Prostate gland (tissue), 2 donors: Measurements from ENCODE around the gene SCAPER. TPM values are rescaled to one million over a fixed set of nuclear protein-coding genes. Genes with fewer than 3 reads are reported as not detected.

Experiments used
- DNase-seq: peaks from one replicate; pipeline ENCODE4 v3.0.0-alpha.2; 2019; ENCODE audit warnings: low spot score
- H3K27ac ChIP-seq, 2 donors: fragments of 200-600 bp; sonication (generic); 2 replicates each; pipeline ENCODE4 v1.5.1; 2017 to 2019
- H3K27me3 ChIP-seq: fragments of 200-600 bp; sonication (generic); replicated peaks from 2 replicates; pipeline ENCODE4 v1.5.1; 2019; ENCODE audit not compliant: insufficient read depth
- H3K36me3 ChIP-seq, 2 donors: fragments of 200-600 bp; sonication (generic); 1 replicate in 1 of 2; 2 replicates in 1 of 2; pipeline versions ENCODE4 v1.5.1 to v1.8.1; 2017 to 2019
- H3K4me1 ChIP-seq: fragments of 200-600 bp; sonication (generic); replicated peaks from 2 replicates; pipeline ENCODE4 v1.5.1; 2019
- H3K4me3 ChIP-seq, 2 donors: fragments of 200-600 bp; sonication (generic); 2 replicates each; pipeline ENCODE4 v1.5.1; 2017 to 2019
- H3K9me3 ChIP-seq: fragments of 200-600 bp; sonication (generic); 2 replicates; pipeline ENCODE4 v1.5.1; 2017
- POLR2A ChIP-seq: fragments of 450-650 bp; IDR thresholded peaks from one replicate; pipeline ENCODE4 v1.6.1; 2016; ENCODE audit warnings: antibody characterized with exemption, mild to moderate bottlenecking
- POLR2AphosphoS5 ChIP-seq: sonication (generic); formaldehyde crosslinking; IDR thresholded peaks from one replicate; pipeline ENCODE4 v1.6.1; 2017; ENCODE audit warnings: antibody characterized with exemption
- WGBS: methylation state at CpG from one replicate; pipeline ENCODE4 v1.1.5; 2018; 5-methylcytosine and 5-hydroxymethylcytosine counted together
- intact Hi-C: fragments of 100-400 bp; cut with DNase I; formaldehyde crosslinking; loops from one replicate; pipeline ENCODE4 v1.14.2; 2022
- total RNA-seq, 2 donors: library from RNA; depleted of rRNA; stranded (reverse); fragments of >200 nt; gene quantifications; one replicate each; pipeline ENCODE4 v1.1.0, GENCODE V29; 2016
- TF ChIP-seq, protein P1 (sequence below), 4 experiments: fragments of 200-600 bp in 2 of 4; fragments of 450-650 bp in 2 of 4; sonication (generic) in 2 of 4; IDR thresholded peaks; 1 replicate in 3 of 4; 2 replicates in 1 of 4; pipeline ENCODE4 v1.5.1; 2016 to 2019; ENCODE audit warnings: antibody characterized with exemption in 4 of 4, mild to moderate bottlenecking in 2 of 4, moderate library complexity in 2 of 4

The SCAPER gene
- total RNA-seq, 2 donors from 2014 or later, result 19.1 to 38.9 TPM

- no peak overlapping the region for H3K27ac ChIP-seq
- no peaks in the 10 kb centered on the region for H3K4me1 ChIP-seq
- H3K4me3 ChIP-seq, result no peak overlapping the region
- TF ChIP-seq POLR2A, result no peak
- no peak for TF ChIP-seq POLR2AphosphoS5
- TF ChIP-seq, protein P1, sequence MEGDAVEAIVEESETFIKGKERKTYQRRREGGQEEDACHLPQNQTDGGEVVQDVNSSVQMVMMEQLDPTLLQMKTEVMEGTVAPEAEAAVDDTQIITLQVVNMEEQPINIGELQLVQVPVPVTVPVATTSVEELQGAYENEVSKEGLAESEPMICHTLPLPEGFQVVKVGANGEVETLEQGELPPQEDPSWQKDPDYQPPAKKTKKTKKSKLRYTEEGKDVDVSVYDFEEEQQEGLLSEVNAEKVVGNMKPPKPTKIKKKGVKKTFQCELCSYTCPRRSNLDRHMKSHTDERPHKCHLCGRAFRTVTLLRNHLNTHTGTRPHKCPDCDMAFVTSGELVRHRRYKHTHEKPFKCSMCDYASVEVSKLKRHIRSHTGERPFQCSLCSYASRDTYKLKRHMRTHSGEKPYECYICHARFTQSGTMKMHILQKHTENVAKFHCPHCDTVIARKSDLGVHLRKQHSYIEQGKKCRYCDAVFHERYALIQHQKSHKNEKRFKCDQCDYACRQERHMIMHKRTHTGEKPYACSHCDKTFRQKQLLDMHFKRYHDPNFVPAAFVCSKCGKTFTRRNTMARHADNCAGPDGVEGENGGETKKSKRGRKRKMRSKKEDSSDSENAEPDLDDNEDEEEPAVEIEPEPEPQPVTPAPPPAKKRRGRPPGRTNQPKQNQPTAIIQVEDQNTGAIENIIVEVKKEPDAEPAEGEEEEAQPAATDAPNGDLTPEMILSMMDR (IDR thresholded peaks at IDR 0.05), result no peak
- intact Hi-C loops, result no loop called here
- H3K9me3 ChIP-seq, result no peaks in the 10 kb centered on the region
- WGBS, result 0% methylated on average over 1 of the region's 1 CpG
- no peaks in the 10 kb centered on the region for H3K36me3 ChIP-seq
- H3K27me3 ChIP-seq, result no peaks in the 10 kb centered on the region
- no peak for DNase-seq
Observed at GRCh38 chr15:76939715-76940114, 34.6 kb upstream of the SCAPER start.

DNA sequence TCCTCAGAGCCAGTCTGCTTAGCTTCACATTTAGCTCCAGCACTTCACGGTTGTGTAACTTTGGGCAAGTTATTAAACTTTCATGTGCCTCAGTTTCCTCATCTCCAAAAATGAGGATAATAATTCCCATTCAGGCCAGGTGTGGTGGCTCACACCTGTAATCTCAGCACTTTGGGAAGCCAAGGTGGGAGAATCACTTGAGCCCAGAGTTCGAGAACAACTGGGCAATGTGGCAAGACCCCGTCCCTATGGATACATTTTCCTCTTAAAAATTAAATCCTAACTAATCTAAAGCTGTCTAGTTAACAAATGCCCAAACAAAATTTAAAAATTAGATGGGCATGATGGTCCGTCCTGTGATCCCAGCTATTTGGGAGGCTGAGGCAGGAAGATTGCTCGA, 33.6 kb upstream of the SCAPER start:
- intact Hi-C loops, result no loop called here
- TF ChIP-seq, protein P1 (IDR thresholded peaks at IDR 0.05), result no peak
- TF ChIP-seq POLR2A, result no peak
- no peak for TF ChIP-seq POLR2AphosphoS5
- no peaks in the 10 kb centered on the region for H3K9me3 ChIP-seq
- no peak for DNase-seq
- no peak overlapping the region for H3K4me3 ChIP-seq
- WGBS, result 93% methylated on average over 5 of the region's 5 CpGs
- H3K36me3 ChIP-seq, result no peaks in the 10 kb centered on the region
- H3K27me3 ChIP-seq, result no peaks in the 10 kb centered on the region
- H3K27ac ChIP-seq, result no peak overlapping the region
- no peaks in the 10 kb centered on the region for H3K4me1 ChIP-seq

DNA sequence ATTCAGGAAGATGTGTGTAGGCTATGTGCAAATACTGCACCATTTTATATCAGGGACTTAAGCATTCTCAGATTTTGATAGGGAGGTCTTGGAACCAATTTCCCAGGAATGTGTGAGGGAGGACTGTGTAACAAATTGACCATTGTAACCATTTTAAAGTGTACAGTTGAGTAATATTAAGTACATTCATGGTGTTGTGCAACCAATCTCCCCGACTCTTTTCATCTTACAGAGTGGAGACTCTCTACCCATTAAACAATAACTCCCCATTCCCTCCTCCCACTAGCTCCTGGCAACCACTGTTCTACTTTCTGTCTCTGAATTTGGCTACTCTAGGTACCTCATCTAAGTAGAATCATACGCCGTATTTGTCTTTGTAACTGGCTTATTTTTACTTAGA, 31.5 kb upstream of the SCAPER start:
- no peak overlapping the region for H3K4me3 ChIP-seq
- TF ChIP-seq, protein P1 (IDR thresholded peaks at IDR 0.05), result no peak
- TF ChIP-seq POLR2A, result no peak
- TF ChIP-seq POLR2AphosphoS5, result no peak
- DNase-seq, result no peak
- intact Hi-C loops, result no loop called here
- no peaks in the 10 kb centered on the region for H3K4me1 ChIP-seq
- no peaks in the 10 kb centered on the region for H3K27me3 ChIP-seq
- 90% methylated on average over 3 of the region's 3 CpGs for WGBS
- no peaks in the 10 kb centered on the region for H3K9me3 ChIP-seq
- H3K36me3 ChIP-seq, result no peaks in the 10 kb centered on the region
- H3K27ac ChIP-seq, result no peak overlapping the region

DNA sequence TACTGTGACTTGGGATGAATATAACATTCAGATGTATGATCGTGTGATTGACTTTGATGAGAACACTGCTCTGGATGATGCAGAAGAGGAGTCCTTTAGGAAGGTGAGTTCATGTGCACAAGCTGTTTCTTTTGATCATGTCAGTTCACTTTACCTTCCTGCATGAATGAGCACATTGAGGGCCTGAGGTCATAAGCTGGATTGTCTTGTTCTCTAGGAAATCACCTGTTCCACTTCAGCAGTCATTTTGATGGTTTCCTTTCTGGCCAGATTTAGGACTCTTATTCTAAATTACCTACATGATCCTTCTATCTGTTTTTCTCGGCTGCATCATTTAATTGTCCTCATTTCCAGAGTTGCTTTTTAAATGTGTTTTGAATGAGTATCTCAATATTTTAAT, 30.5 kb upstream of the SCAPER start:
- intact Hi-C loops, result no loop called here
- no peak for DNase-seq
- no peaks in the 10 kb centered on the region for H3K9me3 ChIP-seq
- no peaks in the 10 kb centered on the region for H3K4me1 ChIP-seq
- no peak overlapping the region for H3K4me3 ChIP-seq
- TF ChIP-seq POLR2AphosphoS5, result no peak
- no peak for TF ChIP-seq POLR2A
- TF ChIP-seq, protein P1 (IDR thresholded peaks at IDR 0.05), result no peak
- WGBS, result 70% methylated on average over 2 of the region's 2 CpGs
- no peaks in the 10 kb centered on the region for H3K36me3 ChIP-seq
- H3K27me3 ChIP-seq, result no peaks in the 10 kb centered on the region
- no peak overlapping the region for H3K27ac ChIP-seq

GRCh38 chr15:76932135-76932966, 27.2 kb upstream of the SCAPER start:
- peak overlapping the region; percentile 65 to 78 for H3K4me3 ChIP-seq
- no peaks in the 10 kb centered on the region for H3K9me3 ChIP-seq
- WGBS, result 18% methylated on average over 14 of the region's 14 CpGs
- H3K36me3 ChIP-seq, result no peaks in the 10 kb centered on the region
- no peaks in the 10 kb centered on the region for H3K27me3 ChIP-seq
- no peaks in the 10 kb centered on the region for H3K4me1 ChIP-seq
- TF ChIP-seq POLR2A (no peak), POLR2AphosphoS5 (no peak)
- TF ChIP-seq, protein P1 (IDR thresholded peaks at IDR 0.05), result no peak
- DNase-seq, result no peak
- H3K27ac ChIP-seq, result peak overlapping the region; percentile 79 to 87
- intact Hi-C loops, result no loop called here
